ENCODE results near the gene TTC39B. TPM values are rescaled to one million over a fixed set of nuclear protein-coding genes. Genes with fewer than 3 reads are reported as not detected.
"Not testable (repeated sequence)": the region's sequence is repeated elsewhere in the genome, so short reads cannot be mapped to it uniquely, and the experiment has no call there.

The TTC39B gene
- total and polyA plus RNA-seq, 11 donors: 0.42 to 5.9 (median 1.2) TPM

DNA sequence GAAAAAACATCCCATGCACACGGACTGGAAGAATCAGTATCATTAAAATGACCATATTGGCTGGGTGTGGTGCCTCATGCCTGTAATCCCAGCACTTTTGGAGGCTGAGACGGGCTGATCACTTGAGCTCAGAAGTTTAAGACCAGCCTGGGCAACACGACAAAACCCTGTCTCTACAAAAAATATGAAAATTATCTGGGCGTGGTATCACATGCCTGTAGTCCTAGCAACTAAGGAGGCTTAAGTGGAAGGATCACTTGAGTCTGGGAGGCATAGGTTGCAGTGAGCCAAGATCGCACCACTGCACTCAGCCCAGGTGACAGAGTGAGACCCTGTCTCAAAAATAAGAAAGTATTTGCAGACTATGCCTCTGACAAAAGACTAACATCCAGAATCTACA lies 68.4 kb downstream of the TTC39B start:
- no peaks in the 10 kb centered on the region for H3K36me3 ChIP-seq
- WGBS, 4 donors: 90 to 94% (median 92%) methylated on average over 5 of the region's 5 CpGs
- H3K4me3 ChIP-seq: no peak overlapping the region
- DNase-seq (no peak), ATAC-seq (no peak)
- H3K27me3 ChIP-seq: no peaks in the 10 kb centered on the region
- H3K27ac ChIP-seq: no peak overlapping the region
- TF ChIP-seq POLR2A (IDR thresholded peaks at IDR 0.05): no peak
- TF ChIP-seq, protein P1, sequence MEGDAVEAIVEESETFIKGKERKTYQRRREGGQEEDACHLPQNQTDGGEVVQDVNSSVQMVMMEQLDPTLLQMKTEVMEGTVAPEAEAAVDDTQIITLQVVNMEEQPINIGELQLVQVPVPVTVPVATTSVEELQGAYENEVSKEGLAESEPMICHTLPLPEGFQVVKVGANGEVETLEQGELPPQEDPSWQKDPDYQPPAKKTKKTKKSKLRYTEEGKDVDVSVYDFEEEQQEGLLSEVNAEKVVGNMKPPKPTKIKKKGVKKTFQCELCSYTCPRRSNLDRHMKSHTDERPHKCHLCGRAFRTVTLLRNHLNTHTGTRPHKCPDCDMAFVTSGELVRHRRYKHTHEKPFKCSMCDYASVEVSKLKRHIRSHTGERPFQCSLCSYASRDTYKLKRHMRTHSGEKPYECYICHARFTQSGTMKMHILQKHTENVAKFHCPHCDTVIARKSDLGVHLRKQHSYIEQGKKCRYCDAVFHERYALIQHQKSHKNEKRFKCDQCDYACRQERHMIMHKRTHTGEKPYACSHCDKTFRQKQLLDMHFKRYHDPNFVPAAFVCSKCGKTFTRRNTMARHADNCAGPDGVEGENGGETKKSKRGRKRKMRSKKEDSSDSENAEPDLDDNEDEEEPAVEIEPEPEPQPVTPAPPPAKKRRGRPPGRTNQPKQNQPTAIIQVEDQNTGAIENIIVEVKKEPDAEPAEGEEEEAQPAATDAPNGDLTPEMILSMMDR (IDR thresholded peaks at IDR 0.05): no peak
- intact Hi-C loops (cut with DNase I): no loop called here
- peaks cover 0 to 33% (median 0%) of the 10 kb centered on the region in 12 donors for H3K4me1 ChIP-seq
- H3K9me3 ChIP-seq: peaks cover 0 to 46% (median 15%) of the 10 kb centered on the region in 12 donors

DNA sequence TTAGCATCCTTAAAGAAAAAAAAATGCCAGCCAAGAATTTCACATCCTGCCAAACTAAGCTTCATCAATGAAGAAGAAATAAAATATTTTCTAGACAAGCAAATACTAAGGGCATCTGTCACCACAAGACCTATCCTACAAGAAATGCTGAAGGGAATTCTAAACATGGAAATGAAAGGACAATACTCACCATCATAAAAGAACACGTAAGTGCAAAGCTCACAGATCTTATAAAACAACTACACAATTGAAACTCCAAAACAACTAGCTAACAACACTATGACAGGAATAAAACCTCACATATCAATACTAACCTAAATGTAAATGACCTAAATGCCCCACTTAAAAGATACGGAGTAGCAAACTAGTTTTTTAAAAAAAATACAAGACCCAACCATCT lies 71.4 kb downstream of the TTC39B start:
- WGBS, 4 donors: 73 to 97% (median 94%) methylated on average over 2 of the region's 2 CpGs
- H3K36me3 ChIP-seq: no peaks in the 10 kb centered on the region

DNA sequence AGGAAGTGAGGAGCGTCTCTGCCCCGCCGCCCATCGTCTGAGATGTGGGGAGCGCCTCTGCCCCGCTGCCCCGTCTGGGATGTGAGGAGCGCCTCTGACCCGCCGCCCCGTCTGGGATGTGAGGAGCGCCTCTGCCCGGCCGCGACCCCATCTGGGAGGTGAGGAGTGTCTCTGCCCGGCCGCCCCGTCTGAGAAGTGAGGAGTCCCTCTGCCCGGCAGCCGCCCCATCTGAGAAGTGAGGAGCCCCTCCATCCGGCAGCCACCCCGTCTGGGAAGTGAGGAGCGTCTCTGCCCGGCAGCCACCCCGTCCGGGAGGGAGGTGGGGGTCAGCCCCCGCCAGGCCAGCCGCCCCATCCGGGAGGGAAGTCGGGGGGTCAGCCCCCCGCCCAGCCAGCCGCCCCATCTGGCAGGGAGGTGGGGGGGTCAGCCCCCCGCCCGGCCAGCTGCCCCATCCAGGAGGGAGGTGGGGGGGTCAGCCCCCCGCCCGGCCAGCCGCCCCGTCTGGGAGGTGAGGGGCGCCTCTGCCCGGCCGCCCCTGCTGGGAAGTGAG lies 73.0 kb downstream of the TTC39B start:
- H3K36me3 ChIP-seq; H3K27me3 ChIP-seq; H3K27ac ChIP-seq; H3K4me3 ChIP-seq; intact Hi-C loops (cut with DNase I); ATAC-seq; DNase-seq; H3K4me1 ChIP-seq: not testable (repeated sequence)
- H3K9me3 ChIP-seq: peaks cover 0 to 41% (median 15%) of the 10 kb centered on the region in 12 donors
- WGBS, 4 donors: 96 to 98% (median 97%) methylated on average over 19 to 38 of the region's 41 CpGs; no CpG with 5 or more reads in 1 of the 4 donors

More for the DNA sequence above, 71.4 kb downstream of the TTC39B start:
- Histone ChIP-seq H3K27me3 (no peaks in the 10 kb centered on the region), H3K9me3 (peaks cover 0 to 46% (median 15%) of the 10 kb centered on the region in 12 donors), H3K4me1 (peaks cover 0 to 19% (median 0%) of the 10 kb centered on the region in 12 donors), H3K4me3 (no peak overlapping the region), H3K27ac (no peak overlapping the region)
- ATAC-seq: no peak
- TF ChIP-seq, protein P1 (IDR thresholded peaks at IDR 0.05): no peak
- TF ChIP-seq POLR2A (IDR thresholded peaks at IDR 0.05): no peak
- intact Hi-C loops (cut with DNase I): no loop called here
- DNase-seq: no peak

DNA sequence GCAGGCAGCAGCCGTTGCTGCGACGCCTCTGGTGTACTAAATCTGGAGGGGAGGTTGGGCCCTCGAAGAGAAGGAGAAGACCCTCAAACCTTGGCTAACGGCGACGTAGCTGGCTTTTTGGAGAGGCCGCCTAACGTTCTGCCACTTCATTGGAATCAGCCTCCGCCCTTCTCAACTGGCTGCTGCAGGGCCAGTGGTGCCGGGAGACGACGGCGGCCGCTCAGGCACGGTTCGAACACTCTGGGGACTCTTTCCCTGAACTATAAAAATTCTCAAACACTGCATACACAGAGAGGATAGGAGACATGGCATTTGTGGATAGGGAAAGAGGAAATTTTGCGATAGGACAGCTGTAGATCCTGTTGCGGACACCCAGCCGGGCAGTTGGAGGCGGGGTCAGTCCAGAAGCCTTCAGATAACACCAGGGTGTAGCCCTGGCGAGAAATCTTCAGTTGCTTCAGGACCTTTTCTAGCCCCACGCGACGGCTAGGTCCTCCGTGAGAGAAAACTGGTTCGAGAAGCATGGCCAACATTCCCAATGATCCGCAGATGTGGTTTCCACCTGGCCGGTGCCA lies 74.2 kb downstream of the TTC39B start:
- H3K4me3 ChIP-seq; H3K27ac ChIP-seq; ATAC-seq; H3K27me3 ChIP-seq; H3K36me3 ChIP-seq; intact Hi-C loops (cut with DNase I); DNase-seq; H3K4me1 ChIP-seq: not testable (repeated sequence)
- 95 to 97% (median 96%) methylated on average over 29 of the region's 29 CpGs for WGBS, 4 donors
- peaks cover 0 to 29% (median 6%) of the 10 kb centered on the region in 12 donors for H3K9me3 ChIP-seq

DNA sequence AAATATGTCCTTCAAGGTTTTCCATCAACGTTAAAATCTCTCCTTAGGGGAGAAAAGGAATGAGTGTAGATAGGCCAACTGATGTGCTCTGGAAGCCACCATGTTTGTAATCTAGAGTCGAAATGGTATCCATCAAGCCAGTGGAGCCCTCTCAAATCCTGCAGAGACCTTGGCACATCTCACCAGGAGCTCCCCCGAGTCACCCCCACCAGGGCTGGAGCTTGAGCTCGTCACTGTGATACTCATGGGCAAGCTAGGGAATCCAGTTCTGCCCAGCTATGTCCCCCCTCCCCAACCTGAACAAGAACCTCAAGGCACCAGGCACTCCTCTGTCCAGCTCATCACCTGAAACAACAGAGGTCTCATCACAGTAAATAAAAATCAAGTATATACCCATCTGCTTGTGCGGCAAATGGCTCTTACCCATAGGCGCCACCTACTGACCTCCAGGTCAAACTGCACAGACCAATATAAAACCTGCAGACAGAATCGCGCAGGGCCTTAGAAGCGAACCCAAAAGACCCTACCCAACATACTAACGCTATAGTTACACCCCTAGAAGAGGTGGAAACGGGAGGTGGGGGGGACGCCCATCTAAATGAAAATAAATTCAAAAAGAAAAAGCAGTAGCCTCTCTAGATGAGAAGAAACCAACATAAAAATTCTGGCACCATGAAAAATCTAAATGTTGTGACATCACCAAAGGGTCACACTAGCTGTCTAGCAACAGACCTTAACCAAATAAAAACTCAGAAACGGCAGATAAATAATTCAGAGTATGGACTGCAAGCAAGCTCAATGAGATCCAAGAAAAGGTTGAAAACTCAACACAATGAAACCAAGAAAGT lies 75.0 kb downstream of the TTC39B start:
- H3K4me3 ChIP-seq: no peak overlapping the region
- 55 to 64% (median 60%) methylated on average over 13 of the region's 13 CpGs for WGBS, 4 donors
- H3K9me3 ChIP-seq: peaks cover 0 to 21% (median 3%) of the 10 kb centered on the region in 12 donors
- H3K4me1 ChIP-seq: no peaks in the 10 kb centered on the region
- no peaks in the 10 kb centered on the region for H3K27me3 ChIP-seq
- H3K27ac ChIP-seq: no peak overlapping the region
- TF ChIP-seq, protein P1 (IDR thresholded peaks at IDR 0.05): peak in 10 of 12 donors; percentile 11 to 58 (median 36)
- no peak for TF ChIP-seq POLR2A (IDR thresholded peaks at IDR 0.05)
- DNase-seq: no peak
- peak in 1 of 4 donors; percentile 44 for ATAC-seq
- intact Hi-C loops (cut with DNase I): no loop called here
- no peaks in the 10 kb centered on the region for H3K36me3 ChIP-seq

Data from heart left ventricle (tissue), 16 donors.